NB4 (cell line): ENCODE data around the gene EIF3A.

ENCODE experiments used
- CTCF ChIP-seq: IDR thresholded peaks from one replicate; pipeline ENCODE4 v1.5.1; 2012; ENCODE audit warnings: low read depth, low read length
- MAX ChIP-seq: IDR thresholded peaks from 2 replicates; pipeline ENCODE4 v1.6.1; 2011; ENCODE audit warnings: low read depth, low read length
- POLR2A ChIP-seq: IDR thresholded peaks from 2 replicates; pipeline ENCODE4 v1.6.1; 2011; ENCODE audit warnings: mild to moderate bottlenecking; ENCODE audit not compliant: insufficient read length; ENCODE audit errors: extremely low read depth

GRCh38 chr10:119058010-119058409 lies 22.6 kb downstream of the EIF3A start:
- no peak for TF ChIP-seq CTCF
- TF ChIP-seq POLR2A: no peak
- no peak for TF ChIP-seq MAX
